Pancreas (tissue), 10 donors: Measurements from ENCODE around the gene PLPP1. TPM values are rescaled to one million over a fixed set of nuclear protein-coding genes. Genes with fewer than 3 reads are reported as not detected.

Experiments used
- ATAC-seq, 4 donors: fragments of 200-7000 bp; cut with Tn5 transposase; one replicate each; pipeline versions ENCODE4 v1.8.0 to v1.9.1; 2020; ENCODE audit warnings: mild to moderate bottlenecking in 4 of 4, moderate library complexity in 4 of 4
- DNase-seq, 6 donors: peaks; one replicate each; pipeline ENCODE4 v3.0.0-alpha.2; 2020
- FAIRE-seq: peaks from 2 replicates; lab custom pipeline; 2012; peaks lifted over from hg19 to GRCh38; lab: Jason Lieb, UNC
- H3K27ac ChIP-seq, 4 donors: fragments of 200-600 bp; sonication (generic); 1 replicate in 3 of 4; 2 replicates in 1 of 4; pipeline versions ENCODE4 v1.5.0 to v1.8.0; 2020
- H3K27me3 ChIP-seq, 4 donors: fragments of 200-600 bp; one replicate each; pipeline ENCODE4 v1.8.0; 2021
- H3K36me3 ChIP-seq, 3 donors: fragments of 200-600 bp; sonication (generic) in 1 of 3; one replicate each; pipeline versions ENCODE4 v1.5.0 to v1.8.0; 2020 to 2021
- H3K4me1 ChIP-seq, 3 donors: fragments of 200-600 bp; one replicate each; pipeline ENCODE4 v1.8.0; 2021
- H3K4me3 ChIP-seq, 4 donors: fragments of 200-600 bp; sonication (generic) in 2 of 4; one replicate each; pipeline versions ENCODE4 v1.5.0 to v1.8.0; 2020 to 2021
- H3K9me3 ChIP-seq, 4 donors: fragments of 200-600 bp; one replicate each; pipeline ENCODE4 v1.8.0; 2021
- CTCF ChIP-seq, 4 donors: fragments of 200-600 bp; sonication (generic) in 3 of 4; IDR thresholded peaks; one replicate each; pipeline versions ENCODE4 v1.5.0 to v1.8.0; 2021; ENCODE audit warnings: antibody characterized with exemption in 4 of 4
- WGBS, 2 donors: extraction: QIAGEN DNeasy Blood & Tissue Kit; methylation state at CpG; one replicate each; pipeline ENCODE4 v1.1.7; 2013; 5-methylcytosine and 5-hydroxymethylcytosine counted together
- intact Hi-C, 3 donors: fragments of 100-400 bp; cut with DNase I; formaldehyde crosslinking; loops; one replicate each; pipeline versions ENCODE4 v1.11.1 to v1.14.2; 2022
- polyA plus RNA-seq, 2 donors: library from polyadenylated mRNA; stranded (reverse); fragments of 200-250 nt; gene quantifications; one replicate each; pipeline ENCODE4 v1.2.3, GENCODE V29; 2013
- total RNA-seq, 6 donors: library from RNA; stranded (reverse); fragmentation: NEBNext Ultra II Directional in 4 of 6; extraction: Animal tissue kit (Norgen Biotek cat#: 25700) in 4 of 6; gene quantifications; one replicate each; pipeline versions ENCODE4 v1.2.1 to v1.2.4, GENCODE V29; 2021 to 2023
- donor health status: healthy with polysubstance abuse.
- donor health status: DM: no; HTN: no; CAD: no; lungs with moderate emphysema.
- donor health status: DM: no; HTN: no; CAD: no.
- donor health status: control.
- donor health status: control.
- donor health status: Bipolar disorder and iron deficiency.
- donor health status: DM: yes; HTN: yes; CAD: no.
- donor health status: DM: no; HTN: no; CAD: no.
- donor health status: DM: no; HTN: no; CAD: no.
- donor health status: DM: yes; HTN: yes; CAD: no.

PLPP1 gene
- total and polyA plus RNA-seq, 8 donors: 11.5 to 34.9 (median 20.6) TPM

- H3K9me3 ChIP-seq: no peaks in the 10 kb centered on the region
- H3K4me3 ChIP-seq: no peak overlapping the region
- ATAC-seq: no peak
- peaks cover 0 to 3% (median 0%) of the 10 kb centered on the region in 3 donors for H3K36me3 ChIP-seq
- 96 to 97% methylated on average over 1 of the region's 1 CpG for WGBS, 2 donors
- intact Hi-C loops: no loop called here
- H3K27me3 ChIP-seq: no peaks in the 10 kb centered on the region
- TF ChIP-seq CTCF (IDR thresholded peaks at IDR 0.05): no peak
- DNase-seq: no peak
- no peak for FAIRE-seq
- H3K4me1 ChIP-seq: peaks cover 0 to 17% (median 5%) of the 10 kb centered on the region in 3 donors
- H3K27ac ChIP-seq: no peak overlapping the region
Observed at GRCh38 chr5:55411876-55412275, 122.9 kb downstream of the PLPP1 start.

DNA sequence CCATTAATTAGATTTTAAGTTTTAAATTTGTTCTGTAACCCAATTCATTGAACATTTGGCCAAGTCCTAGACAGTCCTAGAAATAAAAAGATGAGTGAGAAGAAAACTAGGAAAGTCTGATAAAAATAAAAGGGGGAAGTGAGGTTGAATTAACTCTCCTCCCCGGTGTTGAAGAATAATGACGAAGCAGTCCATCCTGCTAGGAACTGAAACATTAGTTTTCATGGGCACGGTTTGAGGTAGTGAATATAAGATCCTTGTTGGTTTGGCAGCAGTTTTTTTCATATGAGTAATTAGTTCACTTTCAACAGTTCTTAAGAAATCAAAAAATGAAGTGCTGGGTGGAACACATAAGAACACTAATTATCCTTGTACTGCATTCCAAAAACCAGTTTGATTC, 123.9 kb downstream of the PLPP1 start:
- no peak overlapping the region for H3K4me3 ChIP-seq
- FAIRE-seq: no peak
- TF ChIP-seq CTCF (IDR thresholded peaks at IDR 0.05): no peak
- no peak overlapping the region for H3K27ac ChIP-seq
- H3K9me3 ChIP-seq: no peaks in the 10 kb centered on the region
- intact Hi-C loops: no loop called here
- no peak for ATAC-seq
- no peak for DNase-seq
- 90 to 92% methylated on average over 3 of the region's 3 CpGs for WGBS, 2 donors
- H3K27me3 ChIP-seq: no peaks in the 10 kb centered on the region
- H3K4me1 ChIP-seq: peaks cover 0 to 8% (median 4%) of the 10 kb centered on the region in 3 donors
- peaks cover 0 to 8% (median 0%) of the 10 kb centered on the region in 3 donors for H3K36me3 ChIP-seq

DNA sequence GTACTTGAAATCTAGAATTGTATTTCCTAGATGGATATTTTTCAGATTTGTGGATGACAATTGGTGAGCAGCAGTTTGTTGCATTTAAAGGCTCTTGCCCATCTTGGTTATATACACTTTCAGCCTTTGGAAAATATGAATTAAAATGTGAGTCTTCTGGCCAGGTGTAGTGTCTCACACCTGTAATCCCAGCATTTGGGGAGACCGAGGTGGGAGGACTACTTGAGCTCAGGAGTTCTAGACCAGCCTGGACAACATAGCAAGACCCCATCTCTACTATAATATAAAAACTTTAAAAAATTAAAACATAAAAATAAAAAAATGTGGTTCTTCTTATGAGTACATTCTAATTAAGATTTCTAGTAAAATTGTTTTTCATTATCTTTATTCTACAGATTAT, 125.0 kb downstream of the PLPP1 start:
- H3K27me3 ChIP-seq: no peaks in the 10 kb centered on the region
- no peak overlapping the region for H3K27ac ChIP-seq
- DNase-seq: no peak
- intact Hi-C loops: no loop called here
- no peaks in the 10 kb centered on the region for H3K4me1 ChIP-seq
- ATAC-seq: no peak
- TF ChIP-seq CTCF (IDR thresholded peaks at IDR 0.05): no peak
- H3K9me3 ChIP-seq: no peaks in the 10 kb centered on the region
- no peak overlapping the region for H3K4me3 ChIP-seq
- FAIRE-seq: no peak
- WGBS, 2 donors: 93 to 100% methylated on average over 1 of the region's 1 CpG
- peaks cover 0 to 13% (median 0%) of the 10 kb centered on the region in 3 donors for H3K36me3 ChIP-seq

GRCh38 chr5:55407984-55408383, 126.8 kb downstream of the PLPP1 start:
- Histone ChIP-seq H3K4me1 (no peaks in the 10 kb centered on the region), H3K27ac (no peak overlapping the region), H3K9me3 (no peaks in the 10 kb centered on the region), H3K27me3 (no peaks in the 10 kb centered on the region), H3K36me3 (peaks cover 0 to 13% (median 0%) of the 10 kb centered on the region in 3 donors), H3K4me3 (no peak overlapping the region)
- 90 to 94% methylated on average over 3 of the region's 3 CpGs for WGBS, 2 donors
- FAIRE-seq: no peak
- TF ChIP-seq CTCF (IDR thresholded peaks at IDR 0.05): no peak
- intact Hi-C loops: no loop called here
- ATAC-seq: no peak
- DNase-seq: no peak

GRCh38 chr5:55407059-55407684, 127.6 kb downstream of the PLPP1 start:
- no peak overlapping the region for H3K4me3 ChIP-seq
- peaks cover 0 to 13% (median 0%) of the 10 kb centered on the region in 3 donors for H3K36me3 ChIP-seq
- no peaks in the 10 kb centered on the region for H3K4me1 ChIP-seq
- intact Hi-C loops: no loop called here
- peak in 3 of 4 donors; percentile 31 to 46 (median 37) for TF ChIP-seq CTCF (IDR thresholded peaks at IDR 0.05)
- peak in 3 of 4 donors; percentile 83 to 87 (median 84) for ATAC-seq
- H3K27me3 ChIP-seq: no peaks in the 10 kb centered on the region
- DNase-seq: peak in 1 of 6 donors; percentile 26
- no peak overlapping the region for H3K27ac ChIP-seq
- WGBS, 2 donors: 20 to 21% methylated on average over 1 of the region's 1 CpG
- no peaks in the 10 kb centered on the region for H3K9me3 ChIP-seq
- FAIRE-seq: no peak
